ENCODE data around the gene SFSWAP.
"Not testable (repeated sequence)": the region's sequence is repeated elsewhere in the genome, so short reads cannot be mapped to it uniquely, and the experiment has no call there.

SFSWAP gene

GRCh38 chr12:131681257-131681620 lies 29.7 kb upstream of the SFSWAP start:
- Histone ChIP-seq H3K4me1 (peaks cover 23% of the 10 kb centered on the region), H3K9ac (no peak overlapping the region), H3K9me3 (peaks cover 3% of the 10 kb centered on the region; the same call in 1 of the 2 replicates), H3K4me2 (no peak overlapping the region), H3K36me3 (no peaks in the 10 kb centered on the region), H3K27ac (no peak overlapping the region), H3K4me3 (no peak overlapping the region), H3K27me3 (no peaks in the 10 kb centered on the region), H4K20me1 (no peaks in the 10 kb centered on the region)
- TF ChIP-seq Cebpa-rat (IDR thresholded peaks at IDR 0.05): no peak

GRCh38 chr12:131681746-131682509 lies 29.0 kb upstream of the SFSWAP start:
- Histone ChIP-seq H3K4me1 (peaks cover 23% of the 10 kb centered on the region), H3K9me3 (peaks cover 10% of the 10 kb centered on the region), H3K4me2 (peak overlapping the region; percentile 73)
- H3K36me3 ChIP-seq, H3K9ac ChIP-seq, H3K27ac ChIP-seq, H4K20me1 ChIP-seq, H3K27me3 ChIP-seq, H3K4me3 ChIP-seq: not testable (repeated sequence)

- Histone ChIP-seq H3K4me3 (no peak overlapping the region), H3K9ac (no peak overlapping the region), H3K4me1 (peaks cover 23% of the 10 kb centered on the region), H3K4me2 (peak overlapping the region; percentile 73), H4K20me1 (no peaks in the 10 kb centered on the region), H3K27ac (no peak overlapping the region), H3K27me3 (no peaks in the 10 kb centered on the region), H3K36me3 (no peaks in the 10 kb centered on the region), H3K9me3 (peaks cover 15% of the 10 kb centered on the region)
- no peak for TF ChIP-seq Cebpa-rat (IDR thresholded peaks at IDR 0.05)
These were observed 28.4 kb upstream of the SFSWAP start for GRCh38 chr12:131682510-131682895.

- Histone ChIP-seq H4K20me1 (no peaks in the 10 kb centered on the region), H3K27me3 (no peaks in the 10 kb centered on the region), H3K9me3 (peaks cover 15% of the 10 kb centered on the region), H3K4me2 (peak overlapping the region; percentile 73; the same call in 1 of the 2 replicates), H3K4me1 (peaks cover 23% of the 10 kb centered on the region), H3K9ac (no peak overlapping the region), H3K27ac (no peak overlapping the region), H3K4me3 (no peak overlapping the region), H3K36me3 (no peaks in the 10 kb centered on the region)
- no peak for TF ChIP-seq Cebpa-rat (IDR thresholded peaks at IDR 0.05)
These were observed 27.4 kb upstream of the SFSWAP start for GRCh38 chr12:131683266-131684014.

GRCh38 chr12:131684015-131684725 lies 26.7 kb upstream of the SFSWAP start:
- Histone ChIP-seq H3K9me3 (peaks cover 15% of the 10 kb centered on the region), H3K9ac (no peak overlapping the region), H3K4me1 (peaks cover 23% of the 10 kb centered on the region), H4K20me1 (no peaks in the 10 kb centered on the region), H3K4me3 (no peak overlapping the region), H3K27ac (no peak overlapping the region), H3K4me2 (no peak overlapping the region), H3K27me3 (no peaks in the 10 kb centered on the region), H3K36me3 (no peaks in the 10 kb centered on the region)
- no peak for TF ChIP-seq Cebpa-rat (IDR thresholded peaks at IDR 0.05)

- TF ChIP-seq Cebpa-rat (IDR thresholded peaks at IDR 0.05): no peak
- peaks cover 15% of the 10 kb centered on the region for H3K9me3 ChIP-seq
- H3K4me2 ChIP-seq: no peak overlapping the region
- no peaks in the 10 kb centered on the region for H4K20me1 ChIP-seq
- no peaks in the 10 kb centered on the region for H3K36me3 ChIP-seq
- H3K27ac ChIP-seq: no peak overlapping the region
- H3K9ac ChIP-seq: no peak overlapping the region
- peaks cover 9% of the 10 kb centered on the region for H3K4me1 ChIP-seq
- no peak overlapping the region for H3K4me3 ChIP-seq
- H3K27me3 ChIP-seq: no peaks in the 10 kb centered on the region
These were observed 23.4 kb upstream of the SFSWAP start for GRCh38 chr12:131687346-131688125.

GRCh38 chr12:131688131-131688844 lies 22.6 kb upstream of the SFSWAP start:
- H3K27ac ChIP-seq: no peak overlapping the region
- no peaks in the 10 kb centered on the region for H3K36me3 ChIP-seq
- H3K4me2 ChIP-seq: no peak overlapping the region
- peaks cover 1% of the 10 kb centered on the region for H3K4me1 ChIP-seq
- H3K4me3 ChIP-seq: no peak overlapping the region
- TF ChIP-seq Cebpa-rat (IDR thresholded peaks at IDR 0.05): no peak
- no peaks in the 10 kb centered on the region for H4K20me1 ChIP-seq
- peaks cover 15% of the 10 kb centered on the region for H3K9me3 ChIP-seq
- H3K27me3 ChIP-seq: no peaks in the 10 kb centered on the region
- no peak overlapping the region for H3K9ac ChIP-seq

- Histone ChIP-seq H3K4me1 (no peaks in the 10 kb centered on the region), H4K20me1 (no peaks in the 10 kb centered on the region), H3K36me3 (no peaks in the 10 kb centered on the region), H3K9ac (no peak overlapping the region), H3K27ac (no peak overlapping the region), H3K4me2 (no peak overlapping the region), H3K4me3 (no peak overlapping the region), H3K9me3 (peaks cover 15% of the 10 kb centered on the region), H3K27me3 (no peaks in the 10 kb centered on the region)
- TF ChIP-seq Cebpa-rat (IDR thresholded peaks at IDR 0.05): no peak
These were observed 22.1 kb upstream of the SFSWAP start for GRCh38 chr12:131688845-131689154.

- no peaks in the 10 kb centered on the region for H3K27me3 ChIP-seq
- H3K27ac ChIP-seq: no peak overlapping the region
- no peaks in the 10 kb centered on the region for H4K20me1 ChIP-seq
- H3K9ac ChIP-seq: no peak overlapping the region
- no peaks in the 10 kb centered on the region for H3K36me3 ChIP-seq
- no peak overlapping the region for H3K4me3 ChIP-seq
- no peak overlapping the region for H3K4me2 ChIP-seq
- no peak for TF ChIP-seq Cebpa-rat (IDR thresholded peaks at IDR 0.05)
- peaks cover 15% of the 10 kb centered on the region for H3K9me3 ChIP-seq
- no peaks in the 10 kb centered on the region for H3K4me1 ChIP-seq
These were observed 20.6 kb upstream of the SFSWAP start for GRCh38 chr12:131690320-131690719.

Measured in BLaER1 (cell line).